Stimulated activated effector memory CD8-positive, alpha-beta T cell treated with anti-CD3 and anti-CD28 coated beads, Interleukin-12 subunit alpha, Interleukin-12 subunit beta, amount 100 ng/mL, for 72 hours (primary cell): ENCODE data around the gene SBNO2.
A peak's percentile ranks its signal among the peaks of the same experiment; 100 is the strongest.
"Not testable (repeated sequence)": the region's sequence is repeated elsewhere in the genome, so short reads cannot be mapped to it uniquely, and the experiment has no call there.

Experiments used
- ATAC-seq: fragments of 150-1000 bp; cut with Tn5 transposase; 2 replicates; pipeline ENCODE4 v1.10.0; 2021
- DNase-seq, 2 donors: peaks; one replicate each; pipeline ENCODE4 v3.0.0; 2021 to 2022; ENCODE audit warnings: low spot score in 2 of 2
- H3K27ac Mint-ChIP-seq: one replicate; pipeline ENCODE4 v1.8.0; 2022; ENCODE audit warnings: mild to moderate bottlenecking, mixed read lengths
- H3K36me3 Mint-ChIP-seq: one replicate; pipeline ENCODE4 v1.8.0; 2022; ENCODE audit warnings: mild to moderate bottlenecking, mixed read lengths
- H3K4me1 Mint-ChIP-seq: one replicate; pipeline ENCODE4 v1.8.0; 2022; ENCODE audit warnings: mixed read lengths
- H3K4me3 Mint-ChIP-seq: one replicate; pipeline ENCODE4 v1.8.0; 2022; ENCODE audit warnings: mild to moderate bottlenecking, mixed read lengths
- H3K9me3 Mint-ChIP-seq: one replicate; pipeline ENCODE4 v1.8.0; 2022; ENCODE audit warnings: mixed read lengths

SBNO2 gene

GRCh38 chr19:1115646-1116420, 58.2 kb downstream of the SBNO2 start:
- ATAC-seq (no peak), DNase-seq (no peak)
- Mint-ChIP-seq H3K36me3 (peaks cover 97% of the 10 kb centered on the region), H3K27ac (no peak overlapping the region), H3K4me3 (no peak overlapping the region), H3K4me1 (no peaks in the 10 kb centered on the region), H3K9me3 (no peaks in the 10 kb centered on the region)

- not testable (repeated sequence) for DNase-seq, H3K4me3 Mint-ChIP-seq
- peaks cover 97% of the 10 kb centered on the region for H3K36me3 Mint-ChIP-seq
Observed at GRCh38 chr19:1114728-1115127, 59.3 kb downstream of the SBNO2 start.

GRCh38 chr19:1113986-1114483, 60.0 kb downstream of the SBNO2 start:
- no peaks in the 10 kb centered on the region for H3K9me3 Mint-ChIP-seq

More at GRCh38 chr19:1114728-1115127, 59.3 kb downstream of the SBNO2 start:
- H3K9me3 Mint-ChIP-seq, ATAC-seq, H3K4me1 Mint-ChIP-seq, H3K27ac Mint-ChIP-seq: not testable (repeated sequence)

GRCh38 chr19:1113030-1113985, 60.8 kb downstream of the SBNO2 start:
- peak overlapping the region; percentile 26 for H3K27ac Mint-ChIP-seq
- H3K4me1 Mint-ChIP-seq: no peaks in the 10 kb centered on the region
- H3K36me3 Mint-ChIP-seq: peaks cover 95% of the 10 kb centered on the region
- ATAC-seq (peak; percentile 79), DNase-seq (peak; percentile 73 to 86)
- no peak overlapping the region for H3K4me3 Mint-ChIP-seq
- H3K9me3 Mint-ChIP-seq: no peaks in the 10 kb centered on the region

More at GRCh38 chr19:1113986-1114483, 60.0 kb downstream of the SBNO2 start:
- Mint-ChIP-seq H3K4me3 (no peak overlapping the region), H3K27ac (peak overlapping the region; percentile 26), H3K36me3 (peaks cover 95% of the 10 kb centered on the region), H3K4me1 (no peaks in the 10 kb centered on the region)
- no peak for DNase-seq
- no peak for ATAC-seq

- Mint-ChIP-seq H3K4me1 (no peaks in the 10 kb centered on the region), H3K4me3 (no peak overlapping the region), H3K9me3 (no peaks in the 10 kb centered on the region), H3K36me3 (peaks cover 92% of the 10 kb centered on the region), H3K27ac (peak overlapping the region; percentile 26)
- ATAC-seq: no peak
- DNase-seq: no peak
Observed at GRCh38 chr19:1112268-1113029, 61.6 kb downstream of the SBNO2 start.

- Mint-ChIP-seq H3K36me3 (peaks cover 92% of the 10 kb centered on the region), H3K4me1 (no peaks in the 10 kb centered on the region), H3K27ac (peak overlapping the region; percentile 43), H3K4me3 (no peak overlapping the region), H3K9me3 (no peaks in the 10 kb centered on the region)
- ATAC-seq (no peak), DNase-seq (no peak)
Observed at GRCh38 chr19:1111641-1112267, 62.3 kb downstream of the SBNO2 start.

GRCh38 chr19:1110809-1111640, 63.0 kb downstream of the SBNO2 start:
- no peak for ATAC-seq
- Mint-ChIP-seq H3K9me3 (no peaks in the 10 kb centered on the region), H3K36me3 (peaks cover 92% of the 10 kb centered on the region), H3K4me3 (no peak overlapping the region), H3K27ac (peak overlapping the region; percentile 43), H3K4me1 (no peaks in the 10 kb centered on the region)
- DNase-seq: no peak

GRCh38 chr19:1109697-1110671, 64.1 kb downstream of the SBNO2 start:
- Mint-ChIP-seq H3K36me3 (peaks cover 89% of the 10 kb centered on the region), H3K4me3 (no peak overlapping the region), H3K4me1 (no peaks in the 10 kb centered on the region), H3K9me3 (no peaks in the 10 kb centered on the region), H3K27ac (no peak overlapping the region)
- DNase-seq: no peak
- no peak for ATAC-seq

- no peaks in the 10 kb centered on the region for H3K9me3 Mint-ChIP-seq
- ATAC-seq: no peak
- no peak overlapping the region for H3K4me3 Mint-ChIP-seq
- H3K36me3 Mint-ChIP-seq: peaks cover 83% of the 10 kb centered on the region
- no peak overlapping the region for H3K27ac Mint-ChIP-seq
- no peaks in the 10 kb centered on the region for H3K4me1 Mint-ChIP-seq
- no peak for DNase-seq
Observed at GRCh38 chr19:1109032-1109551, 65.0 kb downstream of the SBNO2 start.

- no peak for DNase-seq
- Mint-ChIP-seq H3K4me1 (no peaks in the 10 kb centered on the region), H3K4me3 (no peak overlapping the region), H3K36me3 (peaks cover 83% of the 10 kb centered on the region), H3K27ac (no peak overlapping the region), H3K9me3 (no peaks in the 10 kb centered on the region)
- ATAC-seq: no peak
Observed at GRCh38 chr19:1108291-1109031, 65.6 kb downstream of the SBNO2 start.

GRCh38 chr19:1107661-1108261, 66.3 kb downstream of the SBNO2 start:
- no peak for DNase-seq
- no peak for ATAC-seq
- Mint-ChIP-seq H3K36me3 (peaks cover 83% of the 10 kb centered on the region), H3K4me3 (no peak overlapping the region), H3K4me1 (peaks cover 7% of the 10 kb centered on the region), H3K27ac (peak overlapping the region; percentile 78), H3K9me3 (no peaks in the 10 kb centered on the region)
